ENCODE measurements around the gene SLC25A3.

DNA sequence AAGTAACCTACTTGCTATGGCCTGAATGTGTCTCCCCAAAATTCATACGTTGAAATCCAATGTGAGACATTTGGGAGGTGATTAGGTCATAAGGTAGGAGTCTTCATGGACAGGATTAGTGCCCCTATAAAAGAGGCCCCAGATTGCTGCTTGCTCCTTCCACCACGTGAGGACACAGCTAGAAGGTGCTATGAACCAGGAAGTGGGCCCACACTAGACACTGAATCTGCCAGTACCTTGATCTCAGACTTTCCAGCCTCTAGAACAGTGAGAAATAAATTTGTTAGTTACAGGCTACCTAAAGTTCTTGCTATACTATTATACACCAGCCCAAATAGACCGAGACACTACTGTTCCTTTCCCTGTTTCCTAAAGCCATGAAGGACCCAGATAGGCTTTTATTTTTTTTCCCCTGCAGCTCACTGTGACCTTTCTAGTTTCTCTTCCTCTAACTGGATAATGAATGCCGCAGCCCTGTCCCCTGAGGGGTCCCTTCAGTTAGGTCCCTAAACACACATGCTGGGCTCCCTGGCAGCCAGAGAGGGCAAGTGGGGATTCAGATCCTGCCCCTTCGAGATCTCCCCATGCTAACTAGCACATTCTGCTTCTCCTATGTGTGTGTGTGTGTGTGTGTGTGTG is 19.3 kb downstream of the SLC25A3 start:
- TF ChIP-seq, protein P1, sequence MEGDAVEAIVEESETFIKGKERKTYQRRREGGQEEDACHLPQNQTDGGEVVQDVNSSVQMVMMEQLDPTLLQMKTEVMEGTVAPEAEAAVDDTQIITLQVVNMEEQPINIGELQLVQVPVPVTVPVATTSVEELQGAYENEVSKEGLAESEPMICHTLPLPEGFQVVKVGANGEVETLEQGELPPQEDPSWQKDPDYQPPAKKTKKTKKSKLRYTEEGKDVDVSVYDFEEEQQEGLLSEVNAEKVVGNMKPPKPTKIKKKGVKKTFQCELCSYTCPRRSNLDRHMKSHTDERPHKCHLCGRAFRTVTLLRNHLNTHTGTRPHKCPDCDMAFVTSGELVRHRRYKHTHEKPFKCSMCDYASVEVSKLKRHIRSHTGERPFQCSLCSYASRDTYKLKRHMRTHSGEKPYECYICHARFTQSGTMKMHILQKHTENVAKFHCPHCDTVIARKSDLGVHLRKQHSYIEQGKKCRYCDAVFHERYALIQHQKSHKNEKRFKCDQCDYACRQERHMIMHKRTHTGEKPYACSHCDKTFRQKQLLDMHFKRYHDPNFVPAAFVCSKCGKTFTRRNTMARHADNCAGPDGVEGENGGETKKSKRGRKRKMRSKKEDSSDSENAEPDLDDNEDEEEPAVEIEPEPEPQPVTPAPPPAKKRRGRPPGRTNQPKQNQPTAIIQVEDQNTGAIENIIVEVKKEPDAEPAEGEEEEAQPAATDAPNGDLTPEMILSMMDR (IDR thresholded peaks at IDR 0.05; ENCODE audit: low read length) = peak; percentile 6; the same call in 1 of the 2 replicates
- TF ChIP-seq EZH2 (IDR thresholded peaks at IDR 0.05; ENCODE audit: borderline replicate concordance, low read length) = no peak
